NCI-H128 (cell line): ENCODE data around the gene PAPOLG.
A peak's percentile ranks its signal among the peaks of the same experiment; 100 is the strongest.
"Not testable (repeated sequence)": the region's sequence is repeated elsewhere in the genome, so short reads cannot be mapped to it uniquely, and the experiment has no call there.

Experiments used
- DNase-seq: peaks from one replicate; lab custom pipeline; 2025; ENCODE audit not compliant: unreplicated experiment; lab: John Stamatoyannopoulos, UW

The PAPOLG gene

GRCh38 chr2:60771508-60771907, 15.4 kb downstream of the PAPOLG start:
- no peak for DNase-seq

GRCh38 chr2:60775048-60775639, 19.1 kb downstream of the PAPOLG start:
- DNase-seq = no peak

- no peak for DNase-seq
Measured at GRCh38 chr2:60778352-60778751, 22.3 kb downstream of the PAPOLG start.

- no peak for DNase-seq
Measured at GRCh38 chr2:60779426-60779825, 23.4 kb downstream of the PAPOLG start.

- DNase-seq = no peak
Measured at GRCh38 chr2:60780721-60781120, 24.7 kb downstream of the PAPOLG start.

- no peak for DNase-seq
Measured at GRCh38 chr2:60793169-60793568, 37.1 kb downstream of the PAPOLG start.

GRCh38 chr2:60794271-60794863, 38.3 kb downstream of the PAPOLG start:
- no peak for DNase-seq

GRCh38 chr2:60796573-60797509, 40.8 kb downstream of the PAPOLG start:
- DNase-seq = no peak

- no peak for DNase-seq
Measured at GRCh38 chr2:60804473-60804872, 48.4 kb downstream of the PAPOLG start.

GRCh38 chr2:60806595-60806987, 50.5 kb downstream of the PAPOLG start:
- no peak for DNase-seq

- peak; percentile 43 for DNase-seq
Measured at GRCh38 chr2:60806988-60807681, 51.1 kb downstream of the PAPOLG start.

- no peak for DNase-seq
Measured at GRCh38 chr2:60808330-60808801, 52.3 kb downstream of the PAPOLG start.

- no peak for DNase-seq
Measured at GRCh38 chr2:60811491-60812375, 55.7 kb downstream of the PAPOLG start.

- not testable (repeated sequence) for DNase-seq
Measured at GRCh38 chr2:60817191-60817590, 61.1 kb downstream of the PAPOLG start.

- no peak for DNase-seq
Measured at GRCh38 chr2:60818272-60818671, 62.2 kb downstream of the PAPOLG start.

GRCh38 chr2:60819155-60819862, 63.2 kb downstream of the PAPOLG start:
- DNase-seq = no peak

- DNase-seq = no peak
Measured at GRCh38 chr2:60819936-60820335, 63.9 kb downstream of the PAPOLG start.

- DNase-seq = no peak
Measured at GRCh38 chr2:60820416-60821132, 64.5 kb downstream of the PAPOLG start.

- no peak for DNase-seq
Measured at GRCh38 chr2:60821133-60821469, 65.0 kb downstream of the PAPOLG start.
